Nasal cavity respiratory epithelium epithelial cell of viscerocranial mucosa (primary cell): ENCODE results near the gene GRIA1. TPM values are rescaled to one million over a fixed set of nuclear protein-coding genes. Genes with fewer than 3 reads are reported as not detected.

Experiments used
- total RNA-seq: library from RNA; depleted of rRNA; stranded (reverse); fragments of >200 nt; gene quantifications from 2 replicates; pipeline ENCODE4 v1.2.3, GENCODE V29; 2014

The GRIA1 gene
- total RNA-seq = under 0.01 TPM in 1 of 2 replicates, not detected in the other

GRCh38 chr5:153490118-153491037 is at the start of gene GRIA1:
GRIA1 (plus strand) TSS chr5:153490670.

